Activated CD4-positive, alpha-beta T cell treated with anti-CD3 and anti-CD28 coated beads, Interleukin-2, Interleukin-4, amounts not matched to agents 100 ng/mL and 50 ng/mL, durations not matched to agents 16 hours and 8 hours (primary cell): ENCODE results near the gene MANBA.
A peak's percentile ranks its signal among the peaks of the same experiment; 100 is the strongest.

Source experiments
- DNase-seq: peaks from one replicate; pipeline ENCODE4 v3.0.0-alpha.2; 2020; ENCODE audit warnings: low spot score

The MANBA gene

GRCh38 chr4:102675141-102675540 is 85.6 kb downstream of the MANBA start:
- no peak for DNase-seq

GRCh38 chr4:102667001-102667400 is 93.8 kb downstream of the MANBA start:
- DNase-seq, result no peak

DNA sequence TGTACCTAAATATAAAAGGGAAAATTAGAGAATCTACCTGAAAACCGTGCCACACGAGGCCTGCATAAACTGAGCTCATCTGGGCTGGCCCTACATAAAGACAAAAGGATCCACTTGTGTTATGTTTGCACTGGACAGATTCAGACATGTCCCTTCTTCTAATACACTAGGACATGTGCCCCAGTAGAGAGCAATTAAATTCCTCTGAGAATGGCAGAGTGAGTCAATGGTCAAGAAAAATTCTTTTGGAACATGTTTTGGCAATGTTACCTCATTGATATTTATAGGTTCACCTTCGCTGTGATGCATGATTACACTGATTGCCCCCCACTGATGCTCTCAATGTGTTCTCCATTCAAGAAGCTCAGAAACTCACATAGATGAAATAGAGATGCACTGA is 95.2 kb downstream of the MANBA start:
- no peak for DNase-seq

- no peak for DNase-seq
Measured at GRCh38 chr4:102663073-102663472, 97.7 kb downstream of the MANBA start.

GRCh38 chr4:102657206-102657605 is 103.6 kb downstream of the MANBA start:
- DNase-seq, result no peak

DNA sequence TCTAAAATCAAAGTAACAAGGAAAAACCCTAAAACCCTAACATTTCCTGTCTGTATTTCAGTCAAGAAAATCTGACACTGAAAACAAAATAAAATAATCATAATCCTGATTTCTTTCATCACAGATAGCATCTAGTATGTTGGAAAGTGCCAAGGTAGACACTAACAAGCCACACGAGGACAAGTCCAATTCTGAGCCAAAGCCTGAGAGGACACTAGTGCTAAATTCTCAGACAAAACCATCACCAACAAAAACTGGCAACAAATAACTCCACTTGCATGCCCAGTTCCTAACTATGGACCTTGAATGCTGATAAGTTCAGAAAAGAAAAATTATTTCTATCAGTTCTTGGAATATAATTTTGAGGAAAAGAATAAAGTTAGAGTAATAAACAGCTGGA is 113.7 kb downstream of the MANBA start:
- DNase-seq, result no peak

DNA sequence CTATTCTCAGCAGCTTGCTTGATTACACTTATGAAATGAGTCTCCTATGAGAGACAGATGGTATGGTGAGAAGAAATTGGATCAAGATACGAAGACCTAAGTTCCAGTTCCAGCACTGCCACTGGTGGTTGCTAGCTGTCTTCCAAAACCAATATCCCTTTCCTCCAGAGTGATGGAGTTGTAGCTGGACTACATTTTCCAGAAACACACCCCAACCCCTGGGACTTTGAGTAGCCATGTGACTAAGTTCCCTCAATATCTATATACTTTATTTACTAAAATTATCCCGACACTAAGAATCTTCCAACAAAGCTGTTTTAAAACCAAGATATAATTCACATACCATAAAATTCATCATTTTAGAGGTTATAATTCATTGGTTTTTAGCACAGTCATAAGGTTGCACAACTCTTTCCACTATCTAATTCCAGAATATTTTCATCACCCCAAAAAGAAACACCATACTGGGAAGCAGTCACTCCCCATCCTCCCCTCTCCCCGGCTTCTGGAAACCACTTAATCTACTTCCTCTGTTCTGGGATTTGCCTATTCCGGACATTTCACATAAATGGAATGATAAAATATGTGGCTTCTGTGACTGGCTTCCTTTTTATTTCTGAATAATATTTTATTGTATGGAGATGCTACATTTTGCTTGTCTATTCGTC is 118.0 kb downstream of the MANBA start:
- no peak for DNase-seq

DNA sequence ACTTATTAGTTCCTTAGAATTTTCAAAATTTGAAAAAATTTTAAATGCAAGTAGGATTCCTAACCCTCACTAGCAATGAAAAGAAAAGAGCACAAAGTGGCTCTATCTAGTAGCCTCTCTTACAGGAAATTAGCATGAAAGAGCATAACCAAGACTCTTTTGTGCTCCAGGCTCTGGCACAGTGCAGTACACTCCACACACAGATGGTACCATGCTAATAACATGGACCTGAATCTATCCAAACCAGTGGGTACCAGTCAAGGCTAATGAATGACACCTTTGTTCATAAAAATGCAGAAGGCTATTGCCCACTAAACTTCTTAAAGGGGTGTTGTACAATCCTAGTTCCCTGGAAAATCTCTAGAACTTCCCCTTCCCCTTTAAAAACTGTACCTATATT is 119.0 kb downstream of the MANBA start:
- DNase-seq, result no peak

DNA sequence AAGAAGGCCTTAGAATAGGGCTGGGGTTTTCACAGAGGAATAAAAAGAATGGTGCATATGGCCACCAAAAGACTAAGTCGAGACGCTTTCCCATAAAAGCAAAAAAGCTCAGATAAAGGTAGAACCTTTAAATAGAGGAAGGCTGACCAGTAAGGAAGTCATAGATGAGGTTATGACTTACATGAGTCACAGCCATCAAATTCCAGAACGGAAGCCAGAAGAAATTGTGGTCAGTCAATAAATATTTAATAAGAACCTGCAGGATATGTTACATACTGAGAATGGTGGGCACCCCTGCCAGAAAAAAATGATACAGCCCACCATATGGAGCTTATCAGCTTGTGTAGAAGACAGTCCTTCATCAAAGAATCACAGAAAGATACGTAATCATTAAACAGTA is 120.1 kb downstream of the MANBA start:
- DNase-seq, result no peak

GRCh38 chr4:102639598-102639997 is 121.2 kb downstream of the MANBA start:
- no peak for DNase-seq

DNA sequence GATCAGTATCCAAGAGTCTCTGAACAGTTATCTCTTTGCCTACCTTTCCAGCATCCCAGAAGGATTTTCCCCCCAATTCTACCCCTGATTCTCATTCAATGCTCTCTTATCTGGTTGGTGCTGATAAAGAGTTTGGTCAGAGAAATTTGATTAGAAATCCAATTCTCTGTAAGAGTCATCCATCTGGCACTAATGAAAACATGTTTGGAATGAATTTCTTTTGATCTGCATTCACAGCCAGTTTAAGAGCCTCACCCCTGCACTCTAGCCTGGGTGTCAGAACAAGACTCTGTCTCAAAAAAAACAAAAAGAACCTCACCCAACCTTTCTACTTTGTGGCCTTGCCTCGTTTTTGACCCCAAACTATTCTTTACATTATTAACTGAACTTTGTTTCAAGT is 122.1 kb downstream of the MANBA start:
- DNase-seq, result no peak

DNA sequence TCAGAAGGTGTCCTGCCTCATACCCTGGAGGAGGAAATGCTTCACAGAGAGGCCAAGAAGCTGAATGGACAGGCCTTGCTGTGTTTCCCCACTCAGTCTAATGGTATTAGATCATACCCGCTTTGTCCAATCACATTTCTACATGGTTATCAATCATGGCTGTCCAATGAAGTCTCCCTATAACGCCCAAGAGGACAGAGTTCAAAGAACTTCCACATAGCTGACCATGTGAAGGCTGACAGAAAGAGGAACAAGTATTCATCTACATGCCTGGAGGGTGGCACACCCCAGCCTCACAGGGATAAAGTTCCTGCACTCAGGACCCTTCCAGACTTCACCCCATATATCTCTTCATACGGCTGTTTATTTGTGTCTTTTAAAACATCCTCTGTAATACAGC is 123.4 kb downstream of the MANBA start:
- DNase-seq, result no peak

DNA sequence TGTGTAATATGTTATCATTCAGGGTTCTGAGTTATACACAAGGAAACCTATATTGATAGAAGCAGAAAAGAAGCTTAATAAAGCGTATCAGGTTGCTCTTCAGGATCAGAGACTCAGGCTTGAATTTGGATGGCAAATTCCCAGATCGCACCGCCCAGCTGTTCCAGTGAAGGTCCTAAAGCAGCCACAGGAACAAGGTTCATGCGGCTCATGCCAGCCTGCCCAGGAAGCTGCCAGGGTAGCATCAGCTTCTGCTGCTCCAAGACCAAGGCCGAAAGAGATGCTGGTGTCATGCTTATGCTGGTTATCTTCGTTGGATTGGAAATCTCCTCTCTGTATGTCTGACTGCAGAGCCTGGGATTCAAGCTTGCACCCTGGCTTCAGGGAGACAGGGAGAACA is 127.7 kb downstream of the MANBA start:
- no peak for DNase-seq

- no peak for DNase-seq
Measured at GRCh38 chr4:102632241-102633065, 128.3 kb downstream of the MANBA start.

DNA sequence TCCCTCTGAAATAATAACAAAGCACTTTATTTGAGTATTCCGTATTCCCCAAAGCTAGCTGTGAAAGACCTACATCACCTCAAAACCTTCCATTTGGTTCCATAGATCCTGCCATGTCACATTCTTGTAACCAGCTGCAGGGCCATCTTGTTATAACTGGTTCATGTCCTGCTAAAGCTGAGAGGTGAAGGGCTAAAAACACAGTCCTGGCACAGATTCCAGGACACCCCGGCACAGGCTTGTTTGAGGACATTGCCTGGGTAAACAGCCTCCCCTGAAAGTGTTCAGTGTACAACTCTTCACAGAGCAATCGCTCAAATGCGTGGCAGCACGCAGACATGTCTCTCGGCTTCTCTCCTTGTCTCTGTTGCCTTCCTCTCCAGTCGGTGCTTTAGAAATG is 129.2 kb downstream of the MANBA start:
- DNase-seq, result no peak

- DNase-seq, result no peak
Measured at GRCh38 chr4:102629673-102630072, 131.1 kb downstream of the MANBA start.

- peak; percentile 69 for DNase-seq
Measured at GRCh38 chr4:102627831-102628523, 132.8 kb downstream of the MANBA start.

- DNase-seq, result peak; percentile 74
Measured at GRCh38 chr4:102625232-102625930, 135.4 kb downstream of the MANBA start.

DNA sequence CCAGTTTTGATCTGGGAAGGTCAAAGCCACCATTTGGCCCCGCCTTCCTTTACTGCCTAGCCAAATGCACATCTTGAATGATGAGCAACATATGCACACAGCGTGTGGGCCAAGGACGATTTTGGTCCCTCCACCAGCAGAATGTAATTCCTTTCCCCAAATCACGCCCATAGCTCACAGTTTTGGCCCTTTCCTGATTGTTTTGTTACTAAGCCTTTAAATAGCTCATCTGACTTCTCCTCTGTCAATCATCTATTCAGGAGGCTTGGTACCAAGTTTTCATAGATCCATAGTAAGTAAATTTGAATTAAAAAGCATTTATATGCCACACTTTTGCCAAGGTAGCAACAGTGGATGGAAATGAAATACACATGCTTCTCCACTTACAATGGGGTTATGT is 136.3 kb downstream of the MANBA start:
- no peak for DNase-seq

GRCh38 chr4:102623622-102624021 is 137.1 kb downstream of the MANBA start:
- no peak for DNase-seq

GRCh38 chr4:102620697-102621497 is 139.9 kb downstream of the MANBA start:
- peak; percentile 24 for DNase-seq
